ENCODE measurements around the gene COQ4.
A peak's percentile ranks its signal among the peaks of the same experiment; 100 is the strongest.
"Not testable (repeated sequence)": the region's sequence is repeated elsewhere in the genome, so short reads cannot be mapped to it uniquely, and the experiment has no call there.

The COQ4 gene

DNA sequence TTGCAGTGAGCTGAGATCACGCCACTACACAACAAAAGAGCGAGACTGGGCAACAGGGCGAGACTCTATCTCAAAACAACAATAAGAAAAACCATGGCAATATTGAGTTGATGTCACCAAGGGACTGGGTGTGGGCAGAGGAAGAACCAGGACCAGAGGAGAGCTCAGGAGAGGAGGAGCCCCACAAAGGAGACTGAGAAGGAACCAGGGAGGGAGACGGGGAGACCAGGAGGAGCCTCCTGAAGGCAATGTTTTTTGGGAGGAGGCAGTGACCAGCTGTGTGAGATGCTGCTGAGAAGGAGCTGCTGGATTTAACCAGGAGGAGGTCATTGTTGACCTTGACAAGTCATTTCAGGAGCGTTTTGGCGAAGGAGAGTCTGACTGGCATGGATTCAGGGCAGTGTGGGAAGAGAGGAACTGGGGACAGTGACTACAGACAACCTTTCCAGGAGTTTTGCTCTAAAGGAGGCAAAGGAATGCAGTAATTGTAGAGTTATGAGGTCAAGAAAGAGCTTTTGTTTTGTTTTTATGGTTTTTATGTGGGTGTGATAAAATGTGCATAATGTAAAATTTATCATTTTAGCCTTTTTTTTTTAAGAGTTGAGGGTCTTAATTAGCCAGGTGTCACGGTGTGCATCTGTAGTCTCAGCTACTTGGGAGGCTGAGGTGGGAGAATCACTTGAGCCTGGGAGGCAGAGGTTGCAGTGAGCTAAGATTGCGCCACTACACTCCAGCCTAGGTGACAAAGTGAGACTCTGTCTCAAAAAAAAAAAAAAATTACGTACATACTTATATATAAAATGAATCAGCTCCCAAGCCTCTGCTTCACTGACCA, 18.3 kb upstream of the COQ4 start:
- DNase-seq: no peak

DNA sequence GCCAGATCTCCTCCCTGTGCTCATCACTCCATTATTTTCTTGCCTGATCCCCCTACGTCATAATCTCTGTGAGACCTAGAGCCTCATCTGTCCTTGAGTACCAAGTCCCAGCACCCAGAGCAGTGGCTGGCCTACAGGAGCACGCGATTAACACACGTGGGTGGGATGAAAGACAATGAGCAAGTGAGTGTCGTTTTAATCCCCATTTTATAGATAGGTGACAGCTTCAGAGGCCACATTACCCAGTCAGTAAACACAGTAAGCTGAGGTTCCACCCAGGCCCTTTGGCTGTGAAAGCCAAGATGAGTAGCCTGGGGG, 17.7 kb upstream of the COQ4 start:
- DNase-seq: no peak

DNA sequence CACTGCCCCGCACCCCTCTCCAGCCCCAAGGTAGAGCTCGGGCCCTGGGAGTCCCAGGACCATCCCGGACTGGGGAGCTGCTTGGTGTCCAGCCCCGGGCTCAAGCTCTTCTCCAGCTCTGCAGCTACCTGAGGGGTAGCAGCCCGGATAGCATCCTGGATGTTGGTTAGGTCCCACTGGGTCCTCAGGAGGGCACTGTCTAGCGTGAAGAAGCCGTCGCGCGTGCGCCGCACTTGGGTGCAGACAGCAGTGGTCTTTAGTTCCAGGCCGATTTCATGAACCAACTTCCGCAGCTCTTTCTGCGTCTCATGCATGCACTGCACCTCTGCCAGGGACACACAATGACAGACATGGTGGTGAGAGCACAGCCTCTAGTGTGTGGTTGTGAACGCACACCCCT, 13.1 kb upstream of the COQ4 start:
- no peak for DNase-seq

- no peak for DNase-seq
These were observed 12.2 kb upstream of the COQ4 start for GRCh38 chr9:128310461-128310860.

DNA sequence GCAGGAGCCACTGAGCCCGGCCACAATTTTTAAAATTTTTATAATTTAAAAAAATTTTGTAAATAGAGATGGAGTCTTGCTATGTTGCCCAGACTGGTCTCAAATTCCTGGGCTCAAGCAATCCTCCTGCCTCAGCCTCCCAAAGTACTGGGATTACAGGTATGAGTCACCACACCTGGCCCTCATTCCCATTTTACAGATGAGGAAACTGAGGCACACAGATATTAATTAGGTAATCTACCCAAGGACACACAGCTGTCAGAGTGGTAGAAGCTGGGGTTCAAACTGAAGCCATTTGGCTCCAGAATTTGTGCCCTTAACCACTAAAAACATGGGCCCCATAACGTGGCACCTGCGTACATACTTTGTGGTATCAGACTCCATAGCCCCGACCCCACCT, 7.9 kb upstream of the COQ4 start:
- no peak for DNase-seq

DNA sequence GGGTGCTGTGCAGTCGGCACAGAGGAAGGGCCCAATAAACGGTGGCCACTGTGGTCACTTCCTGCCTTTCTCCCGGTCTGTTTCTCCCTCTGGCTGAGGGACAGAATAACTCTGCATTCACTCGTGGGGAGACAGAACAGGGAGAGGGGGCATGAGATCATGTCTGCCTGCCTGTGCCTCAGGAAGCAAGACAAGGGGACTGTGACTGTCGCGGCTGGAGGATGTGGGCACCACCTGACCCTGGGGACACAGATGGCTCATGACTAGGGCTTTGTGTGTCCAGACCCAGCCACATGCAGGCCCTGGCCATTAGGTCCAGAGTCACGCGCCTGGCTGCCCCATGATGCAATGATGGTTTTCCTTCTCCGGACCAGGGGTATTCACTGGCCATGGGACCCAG, 6.2 kb upstream of the COQ4 start:
- DNase-seq: no peak

- DNase-seq: no peak
These were observed 5.0 kb upstream of the COQ4 start for GRCh38 chr9:128317629-128318028.

DNA sequence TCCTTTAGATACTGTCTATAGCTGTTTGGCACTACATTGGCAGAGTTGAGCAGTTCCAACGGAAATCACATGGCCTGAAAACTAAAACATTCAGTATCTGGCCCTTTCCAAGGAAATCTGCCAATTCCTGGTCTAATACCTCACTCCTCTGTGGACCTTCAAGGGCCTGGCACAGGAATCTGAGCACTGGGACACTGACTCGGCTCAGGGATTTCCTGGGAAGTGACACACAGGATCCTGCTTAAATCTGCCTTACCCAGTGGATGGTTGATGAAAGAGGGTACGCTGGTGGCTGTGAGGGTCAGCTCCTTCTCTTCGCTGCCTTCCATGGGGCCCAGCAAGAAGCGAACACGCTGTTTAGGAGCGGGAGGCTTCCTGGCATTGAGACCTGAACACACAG, 1.3 kb upstream of the COQ4 start:
- no peak for DNase-seq

DNA sequence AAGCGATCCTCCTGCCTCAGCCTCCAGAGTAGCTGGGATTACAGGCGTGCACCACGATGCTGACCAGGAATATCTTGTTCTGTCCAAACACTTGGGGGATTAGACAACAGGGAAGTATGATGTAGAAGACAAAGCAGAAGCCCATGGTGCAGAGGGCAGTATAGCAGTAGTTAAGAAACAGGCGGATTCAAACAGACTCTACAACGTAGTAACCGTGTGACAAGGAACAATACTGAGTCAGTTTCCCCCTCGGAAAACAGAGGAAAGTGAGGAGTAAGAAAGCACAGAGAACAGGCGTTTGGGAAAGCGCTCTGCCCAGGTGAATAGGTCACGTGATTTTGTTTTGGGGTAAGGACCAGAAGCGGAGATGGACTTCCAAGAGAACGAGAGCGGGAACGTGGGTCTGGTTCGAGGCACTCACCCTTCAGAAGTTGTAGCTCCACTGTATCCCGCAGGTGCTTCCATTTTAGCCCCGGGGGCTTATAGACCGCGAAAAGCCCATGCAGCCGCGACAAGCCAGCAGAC, 698 bp upstream of the COQ4 start:
- no peak for DNase-seq

DNA sequence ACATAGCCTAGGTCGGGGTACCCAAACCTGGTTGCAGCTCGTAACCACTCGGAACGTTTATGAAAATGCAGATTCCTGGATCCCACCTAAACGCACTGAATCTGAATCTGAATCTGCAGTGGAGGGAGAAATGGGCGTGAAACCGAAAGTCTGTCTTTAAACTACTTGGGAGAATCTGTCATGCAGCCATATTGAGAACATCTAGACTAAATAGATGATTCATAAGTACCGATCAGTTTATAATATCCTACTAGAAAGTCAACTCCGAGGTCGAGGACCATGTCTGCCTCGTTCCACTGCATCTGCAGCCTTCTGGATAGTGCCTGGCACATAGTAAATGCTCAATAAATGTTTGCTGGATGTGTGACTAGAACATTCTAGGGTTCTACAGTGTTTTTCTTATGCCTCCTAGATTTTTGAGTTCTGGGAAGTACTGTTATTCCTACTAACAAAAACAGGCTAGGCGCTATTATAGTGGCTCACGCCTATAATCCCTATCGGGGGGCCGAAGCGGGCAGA, 632 bp downstream of the COQ4 start:
- DNase-seq: no peak

GRCh38 chr9:128323791-128324190, 1.2 kb downstream of the COQ4 start:
- DNase-seq: no peak

DNA sequence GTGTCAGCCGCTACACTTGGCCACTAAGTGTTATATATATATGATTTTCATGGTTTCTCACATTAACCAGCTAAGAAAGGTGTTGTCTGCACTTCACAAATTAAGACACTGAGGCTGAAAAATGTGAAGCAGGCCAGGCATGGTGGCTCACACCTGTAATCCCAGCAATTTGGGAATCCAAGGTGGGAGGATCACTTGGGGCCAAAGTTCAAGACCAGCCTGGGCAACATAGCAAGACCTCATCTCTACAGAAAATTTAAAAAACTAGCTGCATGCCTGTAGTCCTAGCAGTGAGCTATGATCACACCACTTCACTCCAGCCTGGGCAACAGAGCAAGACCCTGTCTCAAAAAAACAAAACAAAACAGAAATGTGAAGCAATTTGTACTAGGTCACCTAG, 1.8 kb downstream of the COQ4 start:
- no peak for DNase-seq

GRCh38 chr9:128325629-128326028, 3.0 kb downstream of the COQ4 start:
- DNase-seq: no peak

GRCh38 chr9:128333451-128333869, 10.8 kb downstream of the COQ4 start:
- no peak for DNase-seq

GRCh38 chr9:128335161-128335560, 12.5 kb downstream of the COQ4 start:
- no peak for DNase-seq

- DNase-seq: no peak
These were observed 13.3 kb downstream of the COQ4 start for GRCh38 chr9:128335914-128336313.

- no peak for DNase-seq
These were observed 15.3 kb downstream of the COQ4 start for GRCh38 chr9:128337936-128338335.

DNA sequence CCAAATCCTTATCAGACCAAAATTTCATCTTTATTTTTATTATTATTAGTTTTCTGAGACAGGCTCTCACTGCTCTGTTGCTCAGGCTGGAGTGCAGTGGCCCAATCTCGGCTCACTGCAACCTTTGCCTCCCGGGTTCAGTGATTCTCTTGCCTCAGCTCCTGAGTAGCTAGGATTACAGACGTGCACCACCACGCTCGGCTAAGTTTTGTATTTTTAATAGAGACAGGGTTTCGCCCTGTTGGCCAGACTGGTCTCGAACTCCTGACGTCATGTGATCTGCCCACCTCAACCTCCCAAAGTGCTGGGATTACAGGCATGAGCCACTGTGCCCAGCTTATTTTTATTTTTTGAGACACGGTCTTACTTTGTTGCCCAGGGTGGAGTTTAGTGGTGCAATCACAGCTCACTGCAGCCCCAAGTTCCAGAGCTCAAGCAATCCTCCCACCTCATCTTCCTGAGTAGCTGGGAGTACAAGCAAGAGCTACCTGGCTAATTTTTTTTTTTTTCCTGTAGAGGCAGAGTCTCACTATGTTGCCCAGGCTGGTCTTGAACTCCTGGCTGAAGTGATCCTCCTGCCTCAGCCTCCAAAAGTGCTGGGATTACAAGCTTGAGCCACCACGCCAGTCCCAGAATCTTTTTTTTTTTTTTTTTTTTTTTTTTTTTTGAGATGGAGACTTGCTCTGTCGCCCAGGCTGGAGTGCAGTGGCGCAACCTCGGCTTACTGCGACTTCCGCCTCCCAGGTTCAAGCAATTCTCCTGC, 16.4 kb downstream of the COQ4 start:
- DNase-seq: not testable (repeated sequence)

DNA sequence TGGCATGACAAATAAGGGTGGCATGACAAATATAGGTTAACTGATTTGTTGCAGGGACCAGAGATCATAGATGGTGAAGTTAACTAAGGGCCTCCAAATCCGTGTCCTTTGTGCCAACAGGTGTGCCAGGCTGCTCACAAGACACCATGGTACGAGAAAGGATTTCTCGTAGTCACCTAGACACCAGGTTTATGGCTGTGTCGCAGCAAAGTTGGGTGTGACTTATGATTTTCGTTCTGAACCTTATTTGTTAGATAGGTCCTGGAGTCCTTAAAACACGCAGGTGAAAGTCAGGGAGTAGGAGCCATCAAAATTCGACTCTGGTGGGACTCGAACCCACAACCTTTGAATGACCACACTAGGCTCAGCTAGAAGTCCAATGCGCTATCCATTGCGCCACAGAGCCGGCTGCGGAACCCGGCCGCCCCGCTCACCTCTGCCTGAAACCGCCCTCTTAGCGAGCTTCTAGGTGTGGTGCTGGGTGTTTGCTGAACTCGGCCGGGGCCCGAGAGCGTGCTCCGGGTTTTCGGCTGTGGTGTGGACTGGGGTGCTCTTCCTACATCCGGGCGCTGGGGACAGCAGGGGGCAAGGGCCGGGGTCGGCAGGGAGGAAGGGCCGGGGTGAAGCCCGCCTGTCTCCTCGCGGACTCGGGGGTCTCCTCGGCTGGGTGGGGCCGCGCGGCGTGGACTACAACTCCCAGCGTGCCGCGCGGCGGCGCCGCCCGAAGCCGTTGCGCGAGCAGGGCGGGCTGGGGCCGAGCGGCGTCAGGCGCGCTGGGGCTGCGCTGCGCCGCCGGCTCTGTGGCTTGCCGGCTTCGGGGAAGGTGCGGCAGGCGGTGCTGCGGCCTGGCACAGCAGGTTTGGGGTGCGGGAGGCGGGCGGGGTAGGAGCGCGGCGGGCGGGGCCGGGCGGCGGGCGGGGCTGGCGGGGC, 17.4 kb downstream of the COQ4 start, which contains the start of gene SLC27A4:
Gene SLC27A4, plus strand, starts transcription at position 767 of the 930 bp plus-strand sequence. CDS start 2,606 bp downstream, outside the sequence.
- peak; percentile 77 for DNase-seq

- no peak for DNase-seq
These were observed 18.2 kb downstream of the COQ4 start for GRCh38 chr9:128340691-128341434.

DNA sequence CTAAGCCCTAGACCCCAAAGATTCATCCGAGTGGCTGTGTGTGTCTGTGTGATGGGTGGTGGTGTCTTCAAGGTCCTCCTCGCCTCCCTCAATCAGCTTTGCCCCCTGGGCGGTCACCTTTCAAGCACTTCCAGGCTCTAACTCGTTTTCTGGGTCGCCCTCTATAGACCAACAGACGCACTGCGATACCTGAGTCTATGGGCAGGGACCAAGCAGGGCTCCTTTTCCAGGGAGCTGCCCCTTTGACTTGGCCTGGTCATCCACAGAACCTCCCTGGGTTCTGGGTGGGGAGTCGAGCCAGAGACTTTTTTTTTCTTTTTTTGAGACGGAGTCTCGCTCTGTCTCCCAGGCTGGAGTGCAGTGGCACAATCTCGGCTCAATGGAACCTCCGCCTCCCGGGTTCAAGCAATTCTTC, 18.8 kb downstream of the COQ4 start:
- DNase-seq: peak; percentile 64

Data from right hindlimb (tissue), 1 donor.